Retina (tissue), 1 donor: ENCODE results near the gene THTPA.
"Not testable (repeated sequence)": the region's sequence is repeated elsewhere in the genome, so short reads cannot be mapped to it uniquely, and the experiment has no call there.

Experiments
- DNase-seq: peaks from one replicate; pipeline ENCODE4 v3.0.0-alpha.2; 2016

The THTPA gene

DNA sequence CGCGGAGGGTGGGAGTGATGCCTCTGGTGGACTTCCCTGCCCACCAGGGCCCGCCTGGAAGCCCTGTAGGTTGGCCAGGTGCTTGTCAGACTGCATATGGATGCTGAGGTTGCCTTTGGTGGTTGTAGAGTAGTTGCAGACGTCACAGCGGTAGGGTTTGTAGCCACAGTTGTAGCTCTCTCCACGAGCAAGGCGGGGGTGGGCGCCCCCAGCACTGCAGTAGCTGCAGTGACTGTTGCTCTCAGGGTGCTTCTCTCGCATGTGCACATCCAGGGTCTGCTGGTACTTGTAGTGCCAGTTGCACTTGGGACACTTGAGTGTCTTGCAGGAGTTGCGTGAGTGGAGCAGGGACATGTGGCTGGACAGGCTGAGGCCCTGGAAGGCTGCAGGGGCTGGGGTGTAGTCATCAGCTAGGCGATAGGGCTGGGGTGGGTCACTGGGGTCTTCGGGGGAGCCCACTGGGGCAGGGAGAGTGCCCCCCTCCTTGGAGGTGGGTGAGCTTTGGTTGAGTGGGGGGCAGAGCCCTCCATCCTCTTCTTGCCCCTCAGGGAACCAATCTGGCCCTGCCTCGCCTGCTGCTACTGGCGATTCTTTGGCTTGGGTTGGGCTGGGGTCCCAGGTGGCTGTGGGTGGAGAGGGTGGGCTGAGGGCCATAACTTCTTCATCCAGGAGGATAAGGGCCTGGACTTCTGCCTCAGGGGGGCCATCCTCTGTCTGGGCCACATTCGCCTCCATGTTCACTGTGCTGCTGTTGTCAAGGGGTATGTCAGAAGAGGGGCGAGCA, 22.2 kb upstream of the THTPA start:
- DNase-seq = no peak

DNA sequence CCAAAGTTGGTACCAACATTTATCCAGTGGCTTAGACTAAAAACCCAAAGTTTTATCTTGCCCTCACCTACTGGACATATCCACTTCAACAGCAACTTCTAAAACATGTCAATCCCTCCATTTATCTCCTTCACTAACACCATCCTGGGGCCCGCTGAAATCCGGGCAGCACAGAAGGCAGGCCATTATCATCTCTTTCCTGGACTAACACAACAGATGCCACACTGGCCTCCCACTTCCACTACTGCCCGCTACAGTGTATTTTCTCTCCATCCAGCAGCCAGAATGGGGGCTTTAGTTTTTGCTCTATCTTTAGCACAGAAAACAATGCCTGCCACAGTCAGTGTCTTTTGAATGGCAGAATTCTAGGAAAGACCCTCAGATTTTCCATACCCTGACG, 20.1 kb upstream of the THTPA start:
- no peak for DNase-seq

DNA sequence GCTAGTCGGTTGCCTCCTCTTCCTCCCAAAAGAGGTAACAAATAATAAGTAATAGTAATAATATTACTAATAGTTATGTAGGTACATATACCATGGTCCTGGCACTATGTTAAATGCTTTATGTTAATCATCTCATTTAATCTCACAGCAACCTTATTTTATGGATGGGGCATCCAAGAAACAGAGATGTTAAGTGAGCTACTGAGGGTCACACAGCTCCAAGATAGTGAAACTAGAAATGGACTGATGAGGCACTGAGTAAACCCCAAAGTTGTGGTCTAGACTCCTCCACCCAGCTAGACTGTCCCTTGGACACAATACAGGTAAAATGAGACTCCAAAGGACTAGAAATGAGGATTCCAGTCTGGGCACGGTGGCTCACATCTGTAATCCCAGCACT, 19.6 kb upstream of the THTPA start:
- DNase-seq = no peak

DNA sequence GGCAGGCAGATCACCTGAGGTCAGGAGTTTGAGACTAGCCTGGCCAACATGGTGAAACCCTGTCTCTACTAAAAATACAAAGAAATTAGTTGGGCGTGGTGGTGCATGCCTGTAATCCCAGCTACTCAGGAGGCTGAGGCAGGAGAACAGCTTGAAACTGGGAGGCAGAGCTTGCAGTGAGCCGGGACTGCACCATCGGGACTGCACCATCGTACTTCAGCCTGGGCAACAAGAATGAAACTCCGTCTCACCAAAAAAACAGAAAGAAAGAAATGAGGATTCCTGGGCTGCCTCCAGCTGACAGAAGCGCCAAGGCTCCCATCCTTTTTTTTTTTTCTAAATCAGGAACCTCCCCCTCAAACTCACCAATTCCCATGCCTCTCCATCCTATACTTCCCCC, 19.2 kb upstream of the THTPA start:
- not testable (repeated sequence) for DNase-seq

DNA sequence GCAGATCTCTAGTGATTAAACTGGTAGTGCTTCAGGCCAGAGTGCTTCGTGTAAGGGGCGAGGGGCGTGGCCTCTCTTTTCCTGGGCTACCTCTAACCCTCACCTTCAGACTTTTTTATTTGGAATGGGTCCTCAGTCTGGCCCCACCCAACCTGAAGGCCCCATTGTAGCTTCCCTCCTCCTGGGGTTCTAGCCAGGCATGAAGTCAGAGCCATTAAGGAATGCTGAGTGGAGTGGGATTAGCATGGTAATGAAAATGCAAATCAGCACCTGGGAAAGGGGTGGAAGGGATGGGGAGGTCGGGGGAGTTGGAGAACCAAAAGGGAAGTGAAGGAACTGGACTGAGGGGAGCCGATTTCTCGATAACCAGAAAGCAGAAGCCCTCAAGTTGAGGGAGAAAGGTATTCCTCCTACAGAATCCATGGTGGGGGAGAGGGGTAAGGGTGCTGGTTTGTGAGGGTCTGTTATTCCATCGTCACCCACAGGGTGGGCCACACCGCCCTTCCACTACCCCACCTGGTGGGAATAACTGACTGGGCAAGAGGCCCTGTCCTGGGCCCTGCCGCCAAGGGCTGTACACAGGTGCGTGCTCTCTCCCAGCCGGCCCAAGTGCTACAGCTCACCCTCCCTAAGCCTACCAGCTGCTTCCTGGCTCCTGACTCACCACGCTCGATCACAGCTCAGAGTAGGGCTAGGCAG, 18.6 kb upstream of the THTPA start:
- DNase-seq = no peak

DNA sequence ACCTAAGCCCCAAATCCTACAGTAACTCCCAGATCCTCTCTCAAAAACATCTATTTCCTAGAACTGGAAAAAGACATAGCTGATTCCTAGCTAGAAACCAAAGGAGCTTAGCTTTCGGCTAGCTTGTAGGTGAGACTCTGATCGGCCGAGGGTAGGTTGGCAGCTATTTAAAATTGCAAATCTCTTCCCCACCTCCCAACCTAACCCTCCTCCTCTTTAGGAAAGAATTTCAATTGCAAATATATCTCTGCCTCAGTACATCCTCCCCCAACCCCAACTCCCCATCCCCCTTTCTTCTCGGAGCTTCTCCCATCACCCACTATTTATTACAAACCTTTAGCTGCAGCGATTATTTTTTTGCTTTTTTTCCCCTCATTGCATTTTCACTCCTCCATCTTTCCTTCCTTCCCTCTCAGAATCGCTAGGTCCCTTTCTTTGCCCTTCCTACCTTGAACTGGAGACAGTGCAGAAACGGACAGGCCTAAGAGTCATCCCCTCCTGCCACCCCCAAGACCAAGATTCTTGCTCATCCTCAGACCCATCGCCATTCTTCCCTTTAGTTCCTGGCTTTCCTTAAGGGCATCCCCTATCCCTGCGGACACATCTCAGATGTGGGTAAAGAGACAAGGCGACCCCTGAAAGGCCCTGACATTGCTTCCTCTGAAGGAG, 17.9 kb upstream of the THTPA start:
- DNase-seq = no peak

DNA sequence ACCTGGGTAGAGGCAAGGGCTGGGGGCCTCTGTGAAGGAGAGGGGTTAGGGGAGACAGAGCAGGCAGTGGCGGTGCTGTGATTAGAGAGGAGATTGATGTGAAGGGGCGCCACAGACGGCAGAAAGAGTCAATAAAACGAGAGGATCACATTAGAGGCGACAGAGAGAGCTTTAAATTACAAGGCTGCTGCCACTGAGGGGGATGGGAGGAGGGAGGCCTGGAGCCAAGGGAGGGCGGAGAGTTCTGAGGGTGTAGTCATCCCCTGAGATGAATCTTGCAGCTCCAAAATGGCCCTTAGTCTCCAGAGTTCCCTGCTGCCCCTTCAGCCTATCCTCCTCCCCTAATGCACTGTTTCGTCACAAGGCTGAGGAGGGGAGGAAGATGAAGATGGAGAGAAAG, 17.3 kb upstream of the THTPA start:
- DNase-seq = peak; percentile 37

DNA sequence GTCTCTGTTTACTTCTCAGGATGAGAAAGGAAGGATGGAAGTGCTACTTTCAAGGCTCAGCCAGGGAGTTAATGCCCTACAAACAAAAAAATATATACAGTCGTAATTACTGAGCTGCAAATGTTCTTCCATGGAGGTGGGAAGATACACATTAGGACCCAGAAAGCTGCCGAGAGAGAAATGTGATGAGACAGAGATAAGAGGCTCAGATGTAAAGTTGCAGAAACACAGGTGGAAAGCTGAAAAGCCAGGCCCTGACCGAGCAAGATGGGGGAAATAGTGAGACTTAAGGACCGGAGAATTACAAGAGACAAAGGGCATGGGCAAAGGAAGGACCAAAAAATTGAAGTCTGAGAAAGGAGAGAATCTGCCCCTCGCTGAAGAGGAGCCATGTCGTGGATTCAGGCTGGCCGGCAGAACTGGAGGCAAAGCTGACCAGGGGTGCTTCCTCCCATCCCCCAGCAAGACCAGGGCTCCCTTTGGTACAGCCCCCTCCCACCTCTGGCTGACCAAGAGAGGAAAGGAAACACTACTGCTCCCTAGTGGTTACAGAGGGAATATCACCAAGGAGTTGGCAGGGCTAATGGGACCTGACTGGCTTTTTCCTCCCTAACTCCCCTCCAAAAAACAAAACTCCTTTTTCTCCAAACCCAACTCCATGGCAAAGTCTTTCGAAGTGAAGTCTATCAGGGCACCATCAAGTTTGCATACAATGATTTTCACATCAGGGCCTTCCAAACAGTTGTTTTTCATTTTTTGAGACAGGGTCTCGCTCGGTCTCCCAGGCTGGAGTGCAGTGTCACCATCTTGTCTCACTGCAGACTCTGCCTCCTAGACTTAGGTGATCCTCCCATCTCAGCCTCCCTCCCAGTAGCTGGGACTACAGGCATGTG, 16.6 kb upstream of the THTPA start:
- peak; percentile 72 for DNase-seq

DNA sequence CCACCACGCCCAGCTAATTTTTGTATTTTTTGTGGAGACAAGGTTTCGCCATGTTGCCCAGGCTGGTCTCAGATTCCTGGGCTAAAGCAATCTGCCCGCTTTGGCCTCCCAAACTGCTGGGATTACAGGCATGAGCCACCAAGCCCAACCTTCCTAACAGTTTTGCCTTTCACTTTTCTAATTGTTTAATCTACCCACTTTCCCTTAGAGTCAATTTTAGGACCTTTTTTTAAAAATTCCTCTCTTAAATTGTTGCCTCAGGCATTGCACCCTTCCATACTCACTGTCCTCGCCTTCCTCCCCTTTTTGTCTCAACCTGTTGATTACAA, 16.0 kb upstream of the THTPA start:
- no peak for DNase-seq

DNA sequence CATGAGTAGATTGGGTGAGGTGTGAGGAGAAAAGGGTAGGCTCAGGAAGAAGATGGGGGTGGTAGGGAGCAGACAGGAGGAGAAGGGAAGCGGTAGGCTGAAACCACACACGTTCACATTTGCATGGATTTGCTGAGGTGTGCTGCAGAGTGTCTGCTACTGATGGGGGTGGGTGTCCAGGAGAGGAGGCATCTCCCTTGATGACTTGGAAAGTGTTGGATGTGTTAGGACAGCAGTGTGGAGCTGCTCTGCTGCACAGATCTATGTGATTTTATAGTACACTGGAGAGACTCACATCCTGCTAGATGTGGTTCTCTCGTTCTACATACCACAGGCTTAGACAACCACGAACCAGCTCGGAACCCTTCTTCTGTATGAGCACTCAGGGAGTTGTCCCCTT, 13.8 kb upstream of the THTPA start:
- no peak for DNase-seq

DNA sequence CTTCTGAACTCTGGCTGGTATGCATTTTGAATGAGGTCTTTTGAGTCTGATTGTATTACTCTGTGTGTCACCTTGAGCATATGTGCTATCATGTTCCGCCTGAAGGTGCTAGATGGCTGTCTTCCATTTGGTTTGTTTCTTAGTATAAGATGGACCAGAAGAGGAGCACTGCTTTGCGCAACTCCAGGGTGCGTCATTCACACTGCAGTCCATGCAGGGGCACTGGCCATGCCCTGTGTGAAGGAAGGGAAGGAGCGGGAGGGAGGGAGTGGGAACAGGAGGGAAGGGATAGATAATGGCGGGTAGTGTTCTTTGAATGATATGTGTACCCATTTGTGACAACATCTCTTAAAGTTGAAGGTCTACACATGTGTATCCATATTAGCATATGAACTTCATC, 12.7 kb upstream of the THTPA start:
- DNase-seq = no peak

DNA sequence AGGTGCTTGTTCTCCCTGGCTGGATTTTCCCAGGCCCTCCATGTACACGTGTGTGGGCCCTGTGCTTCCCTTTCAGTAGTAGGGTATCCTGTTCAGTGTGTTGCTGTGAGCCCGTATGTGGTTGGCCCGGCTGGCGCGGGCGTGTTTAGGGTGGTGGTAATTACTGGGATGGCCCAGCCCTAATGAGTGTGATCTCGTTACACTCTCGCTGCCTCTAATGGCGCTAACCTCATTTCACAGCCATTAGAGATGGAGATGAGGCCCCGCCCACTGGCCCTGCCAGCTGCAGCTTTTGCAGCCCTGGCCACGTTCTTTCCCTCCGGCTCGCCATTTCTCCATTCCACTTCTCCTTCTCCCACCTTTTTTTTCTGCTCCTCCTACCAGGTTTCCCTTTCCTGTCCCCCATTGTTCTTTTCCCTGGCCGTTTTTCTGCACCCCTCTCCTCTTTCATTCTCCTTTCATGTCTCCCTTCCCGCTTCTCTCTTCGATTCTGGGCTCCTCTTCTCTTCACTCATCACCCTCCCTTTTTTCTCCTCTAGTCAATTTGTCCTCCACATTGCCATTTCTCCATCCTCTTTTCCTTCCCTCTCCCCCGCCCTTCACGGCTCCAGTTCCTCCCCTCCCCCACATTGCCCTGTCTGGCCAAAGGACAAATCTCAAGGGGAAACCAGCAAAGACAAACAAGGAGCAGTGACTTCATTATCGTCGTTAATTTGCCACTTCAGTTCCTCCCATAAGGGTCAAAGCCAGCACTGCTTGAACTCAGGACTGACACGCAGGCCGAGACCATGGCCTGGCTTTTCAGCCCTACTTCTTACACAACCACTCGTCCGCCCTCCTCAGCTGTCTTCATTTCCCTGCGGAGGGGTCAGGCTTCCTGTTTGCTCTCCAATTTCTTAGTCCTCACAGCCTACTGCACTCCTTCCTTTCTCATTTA, 11.3 kb upstream of the THTPA start:
- DNase-seq = peak; percentile 82

DNA sequence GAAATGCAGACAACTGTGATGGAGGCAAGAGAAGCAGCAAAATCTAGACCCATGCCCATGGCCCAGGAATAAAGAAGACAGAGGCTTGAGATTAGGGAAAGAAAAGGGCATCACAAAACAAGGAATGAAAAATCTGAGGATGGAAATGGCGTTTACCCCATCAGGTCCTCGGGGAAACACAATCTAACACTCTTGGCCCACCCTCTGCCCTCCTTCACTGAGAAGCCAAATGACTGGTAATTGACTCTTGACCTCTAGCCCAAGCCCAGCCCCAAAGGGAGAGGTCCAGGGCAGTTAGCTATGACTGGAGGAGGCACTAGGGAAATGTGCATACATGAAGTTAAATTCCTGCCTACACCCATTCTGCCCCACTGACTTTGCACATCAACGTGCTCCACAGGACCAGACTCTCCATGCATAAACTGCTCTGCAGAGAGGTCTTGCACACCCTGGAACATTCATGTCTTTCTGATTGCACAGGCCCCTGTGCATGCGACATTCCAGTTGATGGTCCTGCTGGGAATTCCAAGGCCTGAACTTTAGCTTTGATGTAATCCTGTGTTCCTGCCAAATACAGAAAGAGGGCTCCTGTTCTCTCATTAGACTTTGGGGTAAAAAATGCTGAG, 10.2 kb upstream of the THTPA start:
- DNase-seq = no peak

DNA sequence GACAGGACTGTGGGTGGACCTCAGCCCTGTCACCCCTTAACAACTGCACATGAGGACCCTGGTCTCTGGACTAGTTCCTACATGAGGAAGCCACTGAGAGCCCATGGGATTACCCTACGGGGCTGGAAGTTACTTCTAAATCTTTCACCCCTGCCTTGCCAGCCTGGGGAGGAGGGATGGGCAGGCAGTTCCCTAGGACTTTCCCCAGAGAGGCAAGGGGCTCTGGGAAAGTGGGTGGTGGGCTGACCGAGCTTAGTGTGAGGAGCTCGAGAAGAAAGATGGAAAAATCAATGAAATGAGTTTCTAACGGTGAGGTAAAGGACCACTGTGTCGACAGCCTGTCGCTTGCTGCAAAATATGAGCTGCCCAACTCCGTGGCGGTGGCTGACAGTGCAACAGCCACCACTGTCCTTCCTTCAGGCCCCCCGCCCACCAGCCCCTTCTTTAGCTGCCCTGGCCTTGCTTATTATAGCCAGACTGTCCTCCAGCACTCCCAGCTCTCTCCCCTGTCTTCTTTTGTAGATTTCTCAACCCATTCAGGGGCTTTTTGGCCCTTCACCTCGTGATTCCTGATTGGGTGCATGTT, 9.5 kb upstream of the THTPA start:
- DNase-seq = no peak

DNA sequence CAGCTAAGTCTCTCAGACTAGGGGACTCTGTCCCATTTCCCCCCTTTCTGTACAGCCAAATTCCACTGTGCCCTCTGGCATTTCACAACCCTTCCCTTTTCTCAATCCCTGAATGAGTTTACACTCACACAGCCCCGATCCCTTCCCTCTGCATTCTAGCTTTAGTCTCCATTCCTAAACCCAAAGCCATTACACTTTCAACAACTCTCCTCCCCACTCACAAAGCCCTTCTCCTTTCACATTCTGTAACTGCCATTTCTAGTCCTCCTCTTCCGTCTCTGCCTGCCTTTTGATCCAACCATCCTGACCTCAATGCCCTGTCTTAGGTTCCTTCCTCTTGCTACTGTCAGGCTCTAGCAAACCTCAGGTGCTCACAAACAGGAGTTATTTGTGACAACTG, 8.1 kb upstream of the THTPA start:
- no peak for DNase-seq

DNA sequence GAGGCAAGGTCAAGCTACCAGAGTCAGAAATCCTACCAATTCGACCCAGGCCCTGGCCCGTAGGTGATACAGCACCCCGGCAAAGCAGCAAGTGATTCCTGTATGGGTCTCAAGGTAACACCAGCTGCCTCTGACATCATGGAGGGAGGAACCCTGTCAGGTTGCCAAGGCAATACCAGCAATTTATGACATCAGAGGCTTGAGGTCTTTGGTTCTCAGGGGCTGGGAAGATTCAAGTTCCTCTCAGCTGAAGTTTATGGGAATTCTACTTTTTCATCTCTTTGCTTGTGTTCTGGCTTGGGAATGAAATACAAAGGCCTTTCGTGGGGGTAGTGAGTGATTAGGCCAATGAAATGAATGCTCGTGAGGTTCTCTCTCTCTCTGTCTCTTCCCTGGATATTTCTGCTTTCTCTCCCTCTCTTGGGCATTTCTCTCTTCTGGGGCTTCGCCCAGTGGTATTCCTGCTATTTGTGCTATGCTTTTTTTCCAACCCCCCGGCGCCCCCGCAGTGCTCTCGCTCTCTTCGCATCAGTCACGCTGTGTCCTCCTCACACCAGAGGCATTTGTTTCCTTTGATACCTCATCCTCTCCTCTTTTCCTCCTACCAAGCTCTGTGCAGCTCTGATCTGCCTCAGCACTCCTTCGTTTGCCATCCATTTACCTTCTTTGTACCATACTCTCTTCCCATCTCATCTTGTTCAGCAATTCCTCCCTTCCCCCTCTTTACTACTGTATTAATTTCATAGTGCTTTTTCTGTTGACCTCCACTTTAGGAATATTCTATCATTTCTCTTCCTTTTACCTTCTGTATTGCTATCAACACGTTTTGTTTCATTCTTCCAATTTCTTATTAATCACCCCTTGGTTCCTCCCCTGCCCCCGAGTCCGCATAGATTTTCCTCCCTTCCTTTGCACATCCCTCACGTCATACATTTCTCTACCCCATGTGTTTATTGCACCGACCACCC, 7.4 kb upstream of the THTPA start:
- DNase-seq = no peak

DNA sequence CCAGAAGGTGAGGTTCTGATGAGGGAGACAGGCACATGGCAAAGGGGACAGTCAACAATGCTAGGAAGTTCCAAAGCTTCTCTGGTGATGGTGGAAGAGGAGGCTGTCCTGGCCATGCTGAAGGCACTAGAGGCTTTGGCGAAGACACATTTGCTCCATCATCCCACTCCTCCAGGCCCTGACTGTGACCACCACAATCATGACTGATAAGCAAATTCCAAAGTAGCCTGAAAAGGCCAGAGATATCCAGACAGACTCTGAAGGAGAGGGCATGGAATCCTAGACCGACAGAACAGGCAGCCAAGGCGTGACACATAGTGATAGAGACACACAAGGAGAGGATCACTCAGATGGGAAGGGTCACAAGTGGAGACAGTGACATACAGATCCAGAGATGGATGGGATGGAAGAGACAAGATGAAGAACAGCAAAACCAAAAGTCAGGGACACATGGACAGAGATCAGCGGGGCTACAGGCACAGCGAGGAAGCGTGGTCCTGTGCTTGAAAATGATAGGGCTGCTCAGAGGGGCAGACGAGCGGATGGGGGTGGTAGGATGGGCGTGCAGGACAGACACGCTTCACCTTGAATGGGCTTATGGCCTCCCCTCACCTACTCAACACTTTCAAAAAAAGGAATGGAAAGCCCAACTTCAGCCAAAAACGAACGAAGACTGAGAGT, 5.8 kb upstream of the THTPA start:
- DNase-seq = peak; percentile 58

DNA sequence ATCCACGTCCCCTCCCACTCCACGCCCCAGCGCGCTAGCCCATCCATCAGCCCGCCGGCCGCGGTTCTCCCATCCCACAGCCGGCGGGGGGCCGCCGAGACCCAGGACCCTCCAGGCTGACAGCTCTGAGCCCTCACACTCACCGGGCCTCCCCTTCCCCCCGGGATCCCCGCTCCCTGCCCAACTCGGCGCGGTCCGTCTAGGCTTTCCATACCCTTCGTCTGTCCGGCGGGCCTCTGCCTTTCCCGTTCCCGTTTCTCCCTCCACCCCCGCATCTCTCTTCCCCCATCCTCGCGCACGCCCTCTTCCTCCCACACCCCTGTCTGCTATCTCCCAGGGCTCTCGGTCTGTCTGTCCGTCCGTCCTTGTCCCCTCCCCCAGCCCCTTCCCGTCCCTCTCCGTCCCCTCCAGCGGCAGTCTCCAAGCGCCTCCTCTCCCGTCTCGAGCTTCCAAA, 5.2 kb upstream of the THTPA start:
- DNase-seq = no peak
